ENCODE results near the gene AGER.
A peak's percentile ranks its signal among the peaks of the same experiment; 100 is the strongest.

AGER gene

DNA sequence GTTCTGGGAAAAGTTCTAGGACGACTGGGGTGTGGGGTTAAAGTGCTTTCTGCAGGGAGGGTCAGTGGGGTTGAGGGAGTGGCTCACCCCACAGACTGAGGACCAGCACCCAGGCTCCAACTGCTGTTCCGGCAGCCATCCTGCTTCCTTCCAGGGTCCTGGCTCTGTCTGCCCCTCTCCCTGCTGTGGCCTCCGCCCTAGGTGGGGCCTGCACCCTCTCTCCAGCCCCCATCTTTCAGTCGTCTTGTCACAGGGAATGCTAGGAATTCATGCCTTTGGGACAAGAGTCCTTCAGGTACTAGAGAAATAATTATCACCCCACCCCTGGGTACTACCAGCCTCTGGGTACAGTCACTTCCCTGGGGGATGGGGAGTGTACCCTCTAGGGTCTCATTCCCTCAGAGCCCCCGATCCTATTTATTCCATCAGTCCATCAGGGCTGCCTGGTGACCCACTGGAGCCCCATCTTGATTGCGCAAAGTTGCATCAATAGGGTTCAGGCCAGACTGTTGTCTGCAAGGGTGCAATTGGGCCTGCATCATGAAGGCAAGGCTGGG lies at the start of gene AGER:
Gene AGER (minus strand): TSS at position 170 of the 557 bp plus-strand sequence. CDS start 31 bp downstream, at position 139.
- Mint-ChIP-seq H3K4me3 (no peak within 1 kb of the TSS), H3K27me3 (ENCODE audit: low read depth) (no peaks in the 10 kb centered on the region), H3K27ac (peak within 1 kb of the TSS in 2 of 3 experiments; percentile 48 to 49), H3K9me3 (no peaks in the 10 kb centered on the region), H3K4me1 (peaks cover 50% of the 10 kb centered on the region), H3K36me3 (ENCODE audit: low read depth) (peaks cover 41% of the 10 kb centered on the region)
- TF ChIP-seq CTCF (IDR thresholded peaks at IDR 0.05; ENCODE audit: unreplicated experiment in 3 of 3): no peak

GRCh38 chr6:32226434-32226833 lies 42.4 kb upstream of the AGER start:
- H3K27ac Mint-ChIP-seq: no peak overlapping the region
- no peaks in the 10 kb centered on the region for H3K36me3 Mint-ChIP-seq (ENCODE audit: low read depth)
- H3K4me3 Mint-ChIP-seq: no peak overlapping the region
- H3K4me1 Mint-ChIP-seq: no peaks in the 10 kb centered on the region
- peaks cover 9% of the 10 kb centered on the region for H3K27me3 Mint-ChIP-seq (ENCODE audit: low read depth)
- H3K9me3 Mint-ChIP-seq: no peaks in the 10 kb centered on the region
- TF ChIP-seq CTCF (IDR thresholded peaks at IDR 0.05; ENCODE audit: unreplicated experiment in 3 of 3): no peak

GRCh38 chr6:32224696-32225095 lies 40.6 kb upstream of the AGER start:
- no peaks in the 10 kb centered on the region for H3K4me1 Mint-ChIP-seq
- no peaks in the 10 kb centered on the region for H3K36me3 Mint-ChIP-seq (ENCODE audit: low read depth)
- H3K4me3 Mint-ChIP-seq: no peak overlapping the region
- no peak overlapping the region for H3K27ac Mint-ChIP-seq
- H3K27me3 Mint-ChIP-seq (ENCODE audit: low read depth): peaks cover 9% of the 10 kb centered on the region
- TF ChIP-seq CTCF (IDR thresholded peaks at IDR 0.05; ENCODE audit: unreplicated experiment in 3 of 3): no peak
- no peaks in the 10 kb centered on the region for H3K9me3 Mint-ChIP-seq

DNA sequence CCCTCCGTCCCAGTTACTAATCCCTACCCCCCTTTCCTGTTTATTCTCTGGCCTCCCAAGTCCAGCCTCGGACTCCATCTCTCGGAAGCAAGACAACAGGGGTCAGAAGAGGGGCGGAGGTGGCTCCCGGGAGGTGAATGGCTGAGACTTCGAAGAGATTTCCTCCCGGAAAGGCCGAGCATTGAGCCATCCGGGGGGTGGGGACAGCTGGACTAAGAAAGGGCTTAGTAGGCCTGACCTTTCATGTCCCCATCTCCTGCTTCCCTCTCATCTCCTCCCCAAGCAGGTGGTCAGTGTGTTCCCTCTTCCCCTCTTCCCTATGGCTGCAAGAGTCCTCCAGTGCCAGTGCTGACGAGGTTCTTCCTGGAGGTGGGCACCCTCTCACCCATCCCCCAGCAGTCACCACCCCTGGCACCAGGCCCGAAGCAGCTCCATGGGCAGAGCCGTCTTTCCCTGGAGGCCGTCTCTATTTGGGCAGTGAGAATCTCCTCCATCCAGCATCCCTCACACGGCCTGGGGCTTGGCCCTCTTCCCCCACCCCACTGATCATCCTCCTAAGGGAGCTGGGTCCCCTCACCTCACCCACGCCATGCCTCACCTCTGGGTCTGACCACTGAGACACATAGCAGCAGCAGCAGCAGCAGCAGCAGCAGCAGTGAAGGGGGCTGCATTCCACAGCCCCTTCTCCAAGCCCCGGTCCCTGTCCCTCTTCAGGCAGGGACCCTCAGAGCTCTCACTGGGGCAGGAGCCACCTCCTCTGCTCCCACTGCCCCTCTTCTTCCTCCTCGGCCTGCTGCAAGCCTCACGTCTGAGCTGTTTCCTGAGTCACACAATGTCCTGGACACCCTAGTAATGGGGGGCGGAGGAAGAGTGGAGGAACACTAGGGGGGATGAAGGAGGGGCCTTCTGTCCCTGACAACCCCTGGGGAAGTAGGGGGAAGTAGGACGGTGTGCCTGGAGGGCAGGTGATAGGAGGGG lies 39.5 kb upstream of the AGER start, which contains the start of gene NOTCH4:
Gene NOTCH4 (minus strand): TSS at position 810 of the 978 bp plus-strand sequence. CDS start 139 bp downstream, at position 671.
- Mint-ChIP-seq H3K4me3 (no peak within 1 kb of the TSS), H3K4me1 (no peaks in the 10 kb centered on the region), H3K36me3 (ENCODE audit: low read depth) (no peaks in the 10 kb centered on the region)

More for the DNA sequence above, 39.5 kb upstream of the AGER start, which contains the start of gene NOTCH4:
- no peak for TF ChIP-seq CTCF (IDR thresholded peaks at IDR 0.05; ENCODE audit: unreplicated experiment in 3 of 3)
- peaks cover 9% of the 10 kb centered on the region for H3K27me3 Mint-ChIP-seq (ENCODE audit: low read depth)
- H3K27ac Mint-ChIP-seq: no peak within 1 kb of the TSS
- no peaks in the 10 kb centered on the region for H3K9me3 Mint-ChIP-seq
